Measurements from ENCODE around the gene USP2. TPM values are rescaled to one million over a fixed set of nuclear protein-coding genes. Genes with fewer than 3 reads are reported as not detected.
A peak's percentile ranks its signal among the peaks of the same experiment; 100 is the strongest.

Gene USP2
- total RNA-seq, 1 donor from 2014 or later, result 2.6 TPM

DNA sequence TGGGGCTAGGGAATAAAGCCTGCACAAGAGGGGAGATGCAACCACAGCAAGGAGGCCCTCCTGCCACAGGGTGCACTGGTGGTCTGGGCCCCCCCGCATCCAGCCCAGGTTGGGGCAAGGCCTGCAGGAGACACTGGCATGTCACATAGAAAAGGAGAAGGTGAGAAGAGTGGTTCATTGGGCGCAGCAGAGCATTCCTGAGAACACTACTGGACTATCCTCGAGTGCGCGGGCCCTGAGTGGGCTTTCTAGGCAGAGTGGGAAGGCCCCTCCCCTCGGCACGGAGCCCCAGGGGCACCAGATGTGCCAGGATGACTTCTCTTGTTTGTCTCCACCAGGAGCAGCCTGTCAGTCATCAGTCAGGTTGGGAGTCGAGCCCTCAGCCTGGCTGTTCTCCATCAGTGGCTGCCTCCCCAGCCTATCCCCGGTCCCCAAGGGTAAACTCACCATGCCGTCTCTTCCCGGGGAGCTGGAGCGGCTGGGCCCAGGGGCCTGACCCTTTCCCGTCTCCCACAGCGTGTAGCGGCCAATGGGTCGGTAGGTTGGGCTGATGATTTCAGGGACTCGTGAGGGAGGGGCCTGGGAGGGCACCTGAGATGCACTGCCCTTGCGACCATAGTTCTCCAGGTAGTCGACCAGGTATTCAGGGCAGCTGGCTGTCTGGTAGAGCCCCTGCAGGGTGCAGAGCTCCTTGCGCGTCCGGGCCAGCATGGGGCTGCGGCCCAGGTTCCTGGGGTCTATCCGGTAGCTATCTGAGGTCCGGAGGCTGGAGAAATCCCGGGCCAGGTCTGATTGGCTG is 9.0 kb downstream of the USP2 start:
- Mint-ChIP-seq H3K27ac (ENCODE audit: unreplicated experiment) (no peak overlapping the region), H3K27me3 (ENCODE audit: unreplicated experiment) (peaks cover 11% of the 10 kb centered on the region), H3K36me3 (ENCODE audit: unreplicated experiment) (no peaks in the 10 kb centered on the region), H3K4me1 (ENCODE audit: low read depth, unreplicated experiment) (peaks cover 41% of the 10 kb centered on the region), H3K4me3 (ENCODE audit: unreplicated experiment) (no peak overlapping the region), H3K9me3 (ENCODE audit: unreplicated experiment) (no peaks in the 10 kb centered on the region)
- TF ChIP-seq, protein P1, sequence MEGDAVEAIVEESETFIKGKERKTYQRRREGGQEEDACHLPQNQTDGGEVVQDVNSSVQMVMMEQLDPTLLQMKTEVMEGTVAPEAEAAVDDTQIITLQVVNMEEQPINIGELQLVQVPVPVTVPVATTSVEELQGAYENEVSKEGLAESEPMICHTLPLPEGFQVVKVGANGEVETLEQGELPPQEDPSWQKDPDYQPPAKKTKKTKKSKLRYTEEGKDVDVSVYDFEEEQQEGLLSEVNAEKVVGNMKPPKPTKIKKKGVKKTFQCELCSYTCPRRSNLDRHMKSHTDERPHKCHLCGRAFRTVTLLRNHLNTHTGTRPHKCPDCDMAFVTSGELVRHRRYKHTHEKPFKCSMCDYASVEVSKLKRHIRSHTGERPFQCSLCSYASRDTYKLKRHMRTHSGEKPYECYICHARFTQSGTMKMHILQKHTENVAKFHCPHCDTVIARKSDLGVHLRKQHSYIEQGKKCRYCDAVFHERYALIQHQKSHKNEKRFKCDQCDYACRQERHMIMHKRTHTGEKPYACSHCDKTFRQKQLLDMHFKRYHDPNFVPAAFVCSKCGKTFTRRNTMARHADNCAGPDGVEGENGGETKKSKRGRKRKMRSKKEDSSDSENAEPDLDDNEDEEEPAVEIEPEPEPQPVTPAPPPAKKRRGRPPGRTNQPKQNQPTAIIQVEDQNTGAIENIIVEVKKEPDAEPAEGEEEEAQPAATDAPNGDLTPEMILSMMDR (IDR thresholded peaks at IDR 0.05; ENCODE audit: partially characterized antibody, unreplicated experiment), result no peak
- DNase-seq, result no peak

DNA sequence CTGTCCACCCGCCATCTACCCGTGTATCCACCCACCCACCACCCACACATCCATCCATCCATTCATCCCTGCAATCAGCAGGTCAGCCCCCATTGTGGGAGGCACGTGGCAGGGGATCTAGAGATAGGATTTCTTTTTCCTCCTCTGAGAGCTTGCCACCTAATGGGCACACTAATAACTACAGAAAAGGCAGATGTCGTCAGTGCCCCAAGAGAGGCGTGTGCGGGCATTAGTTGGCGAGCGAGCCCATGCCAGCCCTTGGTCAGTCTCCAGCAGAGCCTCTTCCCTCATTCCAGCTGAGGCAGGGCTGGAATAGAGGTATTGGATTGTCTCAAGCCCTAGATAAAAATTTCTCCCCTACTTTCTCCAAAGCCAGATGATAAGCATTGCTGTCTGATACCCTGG is 9.7 kb downstream of the USP2 start:
- H3K27ac Mint-ChIP-seq (ENCODE audit: unreplicated experiment), result no peak overlapping the region
- no peak overlapping the region for H3K4me3 Mint-ChIP-seq (ENCODE audit: unreplicated experiment)
- no peak for DNase-seq
- H3K27me3 Mint-ChIP-seq (ENCODE audit: unreplicated experiment), result peaks cover 11% of the 10 kb centered on the region
- H3K36me3 Mint-ChIP-seq (ENCODE audit: unreplicated experiment), result no peaks in the 10 kb centered on the region
- no peaks in the 10 kb centered on the region for H3K9me3 Mint-ChIP-seq (ENCODE audit: unreplicated experiment)
- peaks cover 41% of the 10 kb centered on the region for H3K4me1 Mint-ChIP-seq (ENCODE audit: low read depth, unreplicated experiment)
- TF ChIP-seq, protein P1 (IDR thresholded peaks at IDR 0.05; ENCODE audit: partially characterized antibody, unreplicated experiment), result no peak

DNA sequence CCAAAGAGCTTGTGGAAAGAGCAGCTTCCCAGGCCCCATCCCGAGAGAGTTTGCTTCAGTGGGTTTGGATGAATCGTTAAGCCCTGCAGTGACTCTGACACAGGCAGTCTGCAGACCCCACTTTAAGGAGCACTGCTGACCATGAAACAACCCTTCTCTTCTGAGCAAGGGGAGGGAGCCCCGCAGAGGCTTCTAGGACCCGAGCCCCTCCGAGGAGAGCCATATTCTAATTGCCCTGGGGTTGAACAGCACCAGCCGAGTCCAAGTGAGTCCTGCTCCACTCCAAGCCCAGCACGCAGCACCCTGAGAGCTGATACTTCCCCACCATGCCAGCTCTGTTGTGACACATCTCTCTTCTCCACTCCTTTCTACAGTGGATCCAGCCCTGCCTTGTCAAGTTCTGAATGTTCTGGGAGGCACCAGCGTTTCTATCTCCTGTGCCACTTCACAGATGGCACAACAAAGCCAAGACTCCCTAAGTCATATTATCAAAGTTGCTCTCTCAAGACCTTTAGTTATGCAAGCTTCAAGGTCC is 10.4 kb downstream of the USP2 start:
- Mint-ChIP-seq H3K4me1 (ENCODE audit: low read depth, unreplicated experiment) (peaks cover 37% of the 10 kb centered on the region), H3K27ac (ENCODE audit: unreplicated experiment) (no peak overlapping the region), H3K9me3 (ENCODE audit: unreplicated experiment) (no peaks in the 10 kb centered on the region), H3K27me3 (ENCODE audit: unreplicated experiment) (peaks cover 9% of the 10 kb centered on the region), H3K36me3 (ENCODE audit: unreplicated experiment) (no peaks in the 10 kb centered on the region), H3K4me3 (ENCODE audit: unreplicated experiment) (peak overlapping the region; percentile 31)
- DNase-seq, result no peak
- TF ChIP-seq, protein P1 (IDR thresholded peaks at IDR 0.05; ENCODE audit: partially characterized antibody, unreplicated experiment), result no peak

DNA sequence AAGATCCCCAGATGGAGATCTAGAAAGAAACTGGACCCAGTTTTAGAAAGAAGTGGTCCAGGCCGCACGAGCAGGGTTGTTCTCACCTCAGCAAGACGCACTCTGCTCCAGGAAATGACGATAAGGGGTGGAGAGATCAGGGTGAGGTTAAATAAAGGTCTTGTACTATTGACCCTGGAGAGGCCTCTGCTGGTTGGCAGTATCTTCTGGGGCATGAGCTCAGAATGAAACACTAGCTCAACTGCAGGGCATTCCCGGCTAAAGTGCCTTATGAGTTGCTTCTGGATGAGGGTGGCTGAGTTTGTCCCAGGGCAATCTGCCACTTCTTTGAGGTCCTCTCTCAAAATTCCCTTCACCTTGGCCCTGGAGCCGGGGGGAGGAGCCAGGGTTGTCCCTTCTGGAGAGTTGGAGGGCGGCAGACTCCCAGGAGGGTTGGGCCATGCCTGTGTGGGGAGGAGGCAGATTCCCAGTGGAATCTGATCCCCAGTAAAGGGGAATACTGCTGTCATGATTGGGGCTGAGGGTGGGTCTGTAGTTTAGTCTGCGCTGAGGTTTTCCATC is 10.9 kb downstream of the USP2 start:
- DNase-seq, result no peak
- H3K27me3 Mint-ChIP-seq (ENCODE audit: unreplicated experiment), result peaks cover 9% of the 10 kb centered on the region
- TF ChIP-seq, protein P1 (IDR thresholded peaks at IDR 0.05; ENCODE audit: partially characterized antibody, unreplicated experiment), result no peak
- no peak overlapping the region for H3K27ac Mint-ChIP-seq (ENCODE audit: unreplicated experiment)
- H3K4me3 Mint-ChIP-seq (ENCODE audit: unreplicated experiment), result no peak overlapping the region
- H3K9me3 Mint-ChIP-seq (ENCODE audit: unreplicated experiment), result peaks cover under 1% of the 10 kb centered on the region
- H3K4me1 Mint-ChIP-seq (ENCODE audit: low read depth, unreplicated experiment), result peaks cover 37% of the 10 kb centered on the region
- H3K36me3 Mint-ChIP-seq (ENCODE audit: unreplicated experiment), result no peaks in the 10 kb centered on the region
